Measurements from ENCODE around the gene DCST1.

The DCST1 gene

GRCh38 chr1:155035936-155036335 is 2.3 kb downstream of the DCST1 start:
- DNase-seq: no peak

GRCh38 chr1:155037043-155037442 is 3.4 kb downstream of the DCST1 start:
- DNase-seq: no peak

- no peak for DNase-seq
These were observed 4.3 kb downstream of the DCST1 start for GRCh38 chr1:155037851-155038441.

- no peak for DNase-seq
These were observed 5.1 kb downstream of the DCST1 start for GRCh38 chr1:155038602-155039307.

GRCh38 chr1:155039308-155039669 is 5.7 kb downstream of the DCST1 start:
- DNase-seq: no peak

- no peak for DNase-seq
These were observed 6.9 kb downstream of the DCST1 start for GRCh38 chr1:155040358-155041093.

GRCh38 chr1:155042789-155043188 is 9.2 kb downstream of the DCST1 start:
- no peak for DNase-seq

- DNase-seq: no peak
These were observed 9.7 kb downstream of the DCST1 start for GRCh38 chr1:155043301-155043702.

- no peak for DNase-seq
These were observed 10.2 kb downstream of the DCST1 start for GRCh38 chr1:155043793-155044192.

GRCh38 chr1:155044365-155044764 is 10.7 kb downstream of the DCST1 start:
- no peak for DNase-seq

GRCh38 chr1:155044812-155045657 is 11.4 kb downstream of the DCST1 start:
- peak; percentile 95 for DNase-seq

- DNase-seq: no peak
These were observed 15.1 kb downstream of the DCST1 start for GRCh38 chr1:155048449-155049334.

- DNase-seq: peak; percentile 58
These were observed 16.3 kb downstream of the DCST1 start for GRCh38 chr1:155049651-155050559.

GRCh38 chr1:155050560-155051341 is 17.1 kb downstream of the DCST1 start, which contains the start of gene ADAM15:
ADAM15 (plus strand) TSS chr1:155051316; CDS start chr1:155051387, 71 bp downstream.
- DNase-seq: peak; percentile 95

- DNase-seq: no peak
These were observed 17.7 kb downstream of the DCST1 start for GRCh38 chr1:155051342-155051776.

GRCh38 chr1:155051777-155052398 is 18.3 kb downstream of the DCST1 start:
- DNase-seq: peak; percentile 67

GRCh38 chr1:155052439-155053395 is 19.1 kb downstream of the DCST1 start:
- DNase-seq: peak; percentile 33

- DNase-seq: no peak
These were observed 20.0 kb downstream of the DCST1 start for GRCh38 chr1:155053531-155054105.

Data from DMS53 (cell line).